Activated CD4-positive, alpha-beta T cell treated with anti-CD3 and anti-CD28 coated beads for 24 hours (primary cell): Measurements from ENCODE around the gene ARHGAP6.

Source experiments
- DNase-seq, 2 donors: peaks; one replicate each; pipeline ENCODE4 v3.0.0-alpha.2; 2020; ENCODE audit warnings: low read depth in 2 of 2

The ARHGAP6 gene

GRCh38 chrX:11215191-11215921 lies 450.4 kb downstream of the ARHGAP6 start:
- DNase-seq: no peak

- DNase-seq: no peak
Measured at GRCh38 chrX:11214346-11215190, 451.2 kb downstream of the ARHGAP6 start.

- no peak for DNase-seq
Measured at GRCh38 chrX:11212741-11213140, 453.0 kb downstream of the ARHGAP6 start.

GRCh38 chrX:11210415-11210801 lies 455.3 kb downstream of the ARHGAP6 start:
- no peak for DNase-seq

GRCh38 chrX:11209798-11210414 lies 455.8 kb downstream of the ARHGAP6 start:
- DNase-seq: no peak

DNA sequence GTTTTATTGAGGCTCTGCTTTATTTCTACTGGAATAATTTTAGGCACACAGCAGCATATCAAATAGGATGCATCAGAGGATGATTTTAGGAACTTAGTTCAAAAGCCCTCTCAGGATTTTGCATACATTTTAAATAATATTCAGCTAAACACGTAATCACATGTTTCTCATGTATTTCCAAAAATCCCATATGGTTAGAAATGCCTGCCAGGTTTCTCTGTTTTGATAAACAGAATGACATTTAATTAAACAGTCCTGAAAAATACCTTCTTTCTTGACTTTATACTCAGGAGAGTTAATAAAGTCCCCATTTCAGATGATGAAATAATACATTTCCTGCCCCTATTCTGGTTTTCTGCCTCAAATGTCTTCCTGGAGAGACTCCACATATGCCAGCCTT lies 459.0 kb downstream of the ARHGAP6 start:
- no peak for DNase-seq

DNA sequence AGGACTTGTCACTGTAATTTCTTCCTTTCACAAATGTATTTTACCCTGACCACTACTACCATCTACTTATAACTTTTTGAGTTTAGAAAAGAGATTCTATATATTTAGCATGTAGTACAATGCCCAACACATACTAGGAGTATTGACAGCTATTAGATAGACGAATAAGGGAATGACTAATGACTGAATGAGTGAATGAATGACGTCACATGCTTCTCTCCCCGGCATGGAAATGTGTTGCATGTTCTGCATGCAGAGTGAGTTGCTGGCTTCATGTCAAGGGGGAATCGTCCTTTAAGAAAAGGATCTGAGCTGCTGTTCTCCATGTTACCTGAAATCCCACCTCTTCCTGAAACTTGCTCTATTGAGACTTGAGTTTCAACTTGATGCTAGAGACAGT lies 459.9 kb downstream of the ARHGAP6 start:
- no peak for DNase-seq

DNA sequence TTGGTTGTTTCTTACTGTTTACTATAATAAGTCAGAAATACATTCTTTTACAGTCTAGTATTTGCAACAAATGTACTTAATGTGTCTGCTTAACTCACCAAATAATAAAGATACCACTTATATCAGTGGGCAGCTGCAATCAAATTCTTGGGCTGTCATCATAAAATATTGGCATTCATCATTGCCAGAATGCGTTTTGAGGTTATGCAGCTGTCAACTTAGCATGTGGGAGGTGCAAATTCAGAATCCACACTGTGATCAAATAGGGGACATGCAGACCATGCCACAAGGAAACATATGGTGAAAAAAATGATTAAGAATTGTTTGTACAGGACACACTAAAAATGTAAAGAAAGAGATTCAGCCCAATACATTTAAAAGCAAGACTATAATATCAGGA lies 468.0 kb downstream of the ARHGAP6 start:
- DNase-seq: no peak

- no peak for DNase-seq
Measured at GRCh38 chrX:11196476-11196875, 469.2 kb downstream of the ARHGAP6 start.

DNA sequence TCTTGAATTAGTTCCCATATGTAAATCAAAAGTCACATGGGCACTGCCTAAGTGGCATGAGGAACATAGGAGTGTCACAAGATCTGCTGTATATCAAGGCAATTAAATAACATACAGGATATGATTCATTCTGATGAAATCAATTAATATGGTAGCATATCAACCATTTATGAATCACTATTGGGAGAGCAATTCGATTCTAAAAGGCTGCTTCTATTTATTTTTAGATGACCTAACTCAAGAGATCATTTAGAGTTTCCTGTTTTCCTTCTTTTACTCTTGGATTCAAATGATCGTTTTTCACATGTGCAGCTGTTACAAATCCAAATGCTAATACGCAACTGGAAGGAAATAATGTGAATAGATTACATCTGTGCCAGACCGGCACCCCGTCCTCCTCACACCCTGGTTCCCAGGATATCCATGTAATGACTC lies 472.7 kb downstream of the ARHGAP6 start:
- no peak for DNase-seq

DNA sequence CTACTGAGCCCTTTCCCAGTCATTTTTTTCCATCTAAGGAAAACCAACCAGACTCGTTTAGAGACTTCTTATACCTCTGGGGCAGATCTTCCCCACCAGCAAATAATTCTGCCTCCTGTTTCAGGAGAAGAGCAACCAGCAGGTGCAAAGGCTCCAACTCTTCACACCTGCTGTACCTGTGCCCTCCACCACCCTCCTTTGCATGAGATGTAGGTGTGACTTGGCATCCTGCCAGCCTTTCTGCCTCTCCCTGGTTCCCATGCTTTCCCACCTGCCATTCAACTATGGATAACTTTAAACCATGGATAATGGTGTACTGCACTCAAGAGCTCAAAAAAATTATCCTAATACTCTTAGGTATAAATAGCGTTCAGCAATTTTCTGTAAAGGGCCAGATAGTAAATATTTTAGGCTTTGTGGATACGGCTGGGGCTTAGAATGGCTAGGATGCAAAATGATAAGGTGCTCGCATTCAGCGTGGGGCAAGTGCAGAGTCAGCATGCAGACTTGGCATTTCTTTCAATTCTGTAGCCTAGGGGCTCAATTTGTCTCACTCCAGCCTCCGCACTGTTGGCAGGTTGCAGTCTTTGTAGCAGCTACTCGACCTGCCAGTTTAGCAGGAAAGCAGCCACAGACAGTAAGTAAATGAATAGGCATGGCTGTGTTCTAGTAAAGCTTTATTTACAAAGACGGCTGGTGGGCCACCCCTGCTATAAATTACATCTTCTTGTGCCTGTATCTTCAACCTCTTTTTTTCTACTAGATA lies 474.8 kb downstream of the ARHGAP6 start:
- DNase-seq: no peak

DNA sequence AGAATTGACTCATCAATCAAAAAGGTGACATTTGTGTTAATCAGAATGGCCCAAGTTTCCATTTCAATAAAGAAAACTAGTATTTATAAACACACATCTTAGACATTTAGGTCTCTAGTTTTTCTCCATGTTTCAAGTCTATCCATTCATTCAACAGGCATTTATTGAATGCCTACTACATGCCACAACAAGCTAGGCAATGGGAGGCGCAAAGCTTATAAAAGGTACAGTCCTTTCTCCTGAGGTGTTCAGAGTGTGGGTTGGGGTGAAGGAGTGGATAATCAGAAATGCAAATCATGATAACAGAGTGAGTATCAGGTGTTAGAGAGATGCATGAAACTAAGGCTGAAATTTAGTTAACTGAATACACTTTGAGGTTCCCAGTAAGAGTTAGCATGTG lies 476.6 kb downstream of the ARHGAP6 start:
- DNase-seq: no peak

- DNase-seq: no peak
Measured at GRCh38 chrX:11188664-11189063, 477.1 kb downstream of the ARHGAP6 start.

DNA sequence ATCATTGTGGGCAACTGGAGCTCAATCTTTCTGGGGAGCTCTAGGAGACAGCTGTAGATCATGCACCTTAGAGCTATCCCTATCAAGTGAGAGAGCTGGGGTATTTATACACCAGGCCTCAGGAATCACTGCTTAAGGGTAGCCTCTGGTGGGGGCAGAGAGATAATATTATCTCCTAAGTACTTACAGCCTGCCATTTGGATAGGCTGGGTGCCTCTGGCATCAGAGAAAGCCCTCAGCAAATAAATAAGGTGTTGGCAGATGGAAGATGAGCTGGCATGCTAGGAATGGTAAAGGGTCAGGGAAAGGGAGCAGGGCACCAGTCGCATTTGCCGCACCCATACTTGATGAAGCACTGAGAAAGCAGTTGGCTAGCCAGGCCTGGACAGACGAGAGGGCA lies 478.7 kb downstream of the ARHGAP6 start:
- no peak for DNase-seq

DNA sequence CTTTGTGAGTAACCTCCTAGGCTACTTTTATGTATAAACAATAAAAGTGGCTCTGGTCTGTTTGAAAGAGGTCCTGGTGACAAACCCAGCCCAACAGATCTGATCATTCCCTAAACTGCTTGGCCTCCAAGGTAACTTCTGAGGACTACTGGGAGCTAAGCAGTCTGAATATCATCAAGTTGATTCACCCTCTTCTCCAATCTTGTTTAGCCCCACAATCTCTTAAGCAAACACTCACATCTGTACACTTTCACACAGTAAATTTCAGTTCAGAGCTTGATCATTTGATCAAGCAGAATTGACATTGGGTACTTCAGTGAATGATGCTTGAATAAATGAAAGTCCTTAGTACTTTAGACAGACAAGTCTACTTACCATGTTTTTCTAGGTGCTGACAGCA lies 479.9 kb downstream of the ARHGAP6 start:
- no peak for DNase-seq

DNA sequence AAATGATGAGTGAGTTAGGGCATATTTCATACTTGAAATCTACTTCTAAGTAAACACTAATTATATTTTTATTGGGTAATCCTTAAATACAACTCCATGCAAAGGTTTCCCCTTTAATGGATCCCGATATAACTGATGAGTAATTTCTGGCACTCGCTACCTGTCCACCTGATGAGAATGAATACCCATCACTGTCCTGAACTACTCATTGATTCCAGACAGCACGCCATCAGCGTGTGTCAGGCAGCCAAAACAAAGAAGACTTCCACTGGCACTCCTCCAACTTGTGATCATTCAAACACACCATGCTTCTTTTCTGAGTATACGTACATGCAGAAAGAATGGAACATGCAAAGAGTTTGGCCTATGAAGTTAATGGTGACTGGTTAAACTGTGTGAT lies 485.1 kb downstream of the ARHGAP6 start:
- no peak for DNase-seq

DNA sequence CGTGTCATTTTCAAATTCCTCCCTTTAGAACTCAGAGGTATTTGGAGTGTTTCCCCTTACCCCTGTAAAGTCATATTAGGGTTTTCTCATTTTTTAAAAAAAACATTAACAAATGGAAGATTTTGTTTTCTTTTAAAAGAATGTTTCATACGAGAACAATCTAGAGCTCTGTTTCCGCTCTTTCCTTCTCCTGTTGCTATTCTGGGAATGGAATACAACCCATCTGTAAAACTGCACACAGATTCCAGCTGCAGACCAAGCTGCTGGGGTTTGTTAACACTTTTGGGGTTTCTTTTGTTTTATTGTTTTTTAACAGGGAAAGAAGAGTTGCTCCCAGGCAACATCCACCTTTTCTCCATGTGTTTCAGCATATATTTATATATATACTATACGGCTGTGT lies 493.3 kb downstream of the ARHGAP6 start:
- no peak for DNase-seq

DNA sequence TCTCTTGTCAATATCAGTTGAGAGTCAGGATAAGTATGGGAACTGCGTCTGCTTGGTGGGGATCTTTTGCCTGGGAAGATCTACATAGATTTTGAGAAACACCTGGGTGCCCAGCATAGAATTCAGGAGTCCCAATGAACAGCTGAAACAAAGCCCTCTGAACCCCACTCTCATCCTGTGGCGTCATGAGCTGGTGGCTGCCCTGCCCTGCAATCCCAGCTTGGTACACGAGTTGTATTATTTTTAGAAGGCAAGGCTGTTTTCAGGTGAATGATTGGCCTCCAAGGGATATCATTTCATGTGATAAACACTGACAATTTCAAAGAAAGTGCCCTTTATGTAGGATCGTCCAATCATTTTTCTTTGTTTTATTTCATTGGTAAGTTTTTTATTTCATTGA lies 493.8 kb downstream of the ARHGAP6 start:
- DNase-seq: no peak

- DNase-seq: no peak
Measured at GRCh38 chrX:11164433-11164832, 501.3 kb downstream of the ARHGAP6 start.

- DNase-seq: no peak
Measured at GRCh38 chrX:11159149-11159548, 506.6 kb downstream of the ARHGAP6 start.

- no peak for DNase-seq
Measured at GRCh38 chrX:11151799-11152559, 513.7 kb downstream of the ARHGAP6 start.
